Measurements from ENCODE around the gene VSTM2L. TPM values are rescaled to one million over a fixed set of nuclear protein-coding genes. Genes with fewer than 3 reads are reported as not detected.

VSTM2L gene
- polyA plus RNA-seq, 1 donor = 0.76 TPM

DNA sequence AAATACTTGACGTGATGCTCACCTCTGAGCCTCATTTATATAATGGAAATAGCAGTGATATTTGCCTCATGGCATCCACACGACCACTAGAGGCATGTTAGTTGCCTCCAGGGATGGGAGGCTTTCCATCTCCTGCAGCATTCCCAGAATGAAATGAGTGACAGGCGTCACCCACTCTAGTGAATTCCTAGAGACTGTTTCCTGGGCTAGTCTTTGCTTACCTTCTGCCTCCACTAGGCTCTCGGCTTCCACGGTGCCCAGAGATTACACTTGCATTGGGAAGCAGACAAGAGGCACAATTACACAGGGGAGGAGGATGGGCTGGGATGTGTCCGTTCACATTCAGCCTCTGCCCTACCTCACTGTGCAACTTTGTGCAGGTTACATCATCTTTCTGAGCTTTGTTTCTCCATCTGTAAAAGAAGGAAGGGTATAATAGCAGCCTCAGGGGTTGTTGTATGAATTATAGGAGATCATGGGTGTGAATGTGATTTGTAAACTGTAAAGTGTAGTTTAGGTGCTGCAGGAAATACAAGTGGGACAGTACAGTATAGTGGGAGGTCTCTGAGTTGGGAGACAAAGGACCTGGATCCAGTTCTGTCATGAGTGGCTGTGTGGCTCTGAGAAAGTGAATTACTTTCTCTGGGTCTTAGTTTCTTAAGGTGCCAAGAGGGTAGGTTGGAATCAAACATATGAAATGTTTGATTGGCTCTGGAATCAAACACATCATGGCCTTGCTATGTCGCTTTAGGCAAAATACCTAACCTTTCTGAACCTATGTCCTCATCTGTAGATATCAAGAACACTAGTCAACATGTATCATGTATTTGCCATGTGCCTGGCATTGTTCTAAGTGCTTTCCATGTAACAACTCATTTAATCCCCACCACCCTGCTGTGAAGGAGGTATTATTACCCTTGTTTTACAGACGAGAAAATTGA lies 3.6 kb upstream of the VSTM2L start:
- no peak for DNase-seq

DNA sequence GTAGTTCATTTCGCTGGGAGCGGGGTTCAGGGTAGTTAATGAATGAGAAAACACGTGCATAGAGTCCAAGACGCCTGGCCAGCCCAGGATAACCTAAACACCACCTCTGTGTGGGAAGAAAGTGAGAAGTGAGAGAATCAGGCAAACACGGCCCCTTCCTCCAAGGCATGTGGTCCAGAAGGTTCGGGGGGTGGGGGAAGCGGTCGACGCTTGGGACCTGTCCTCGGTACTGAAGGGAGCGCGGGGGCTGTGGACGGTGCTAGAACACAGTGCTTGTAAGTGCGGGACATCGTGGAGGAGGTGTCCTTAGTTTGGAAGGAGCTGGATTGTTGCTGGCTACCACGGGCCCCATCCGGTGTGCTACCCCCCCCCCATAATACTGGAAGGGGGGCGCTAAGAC lies 1.7 kb upstream of the VSTM2L start:
- no peak for DNase-seq

DNA sequence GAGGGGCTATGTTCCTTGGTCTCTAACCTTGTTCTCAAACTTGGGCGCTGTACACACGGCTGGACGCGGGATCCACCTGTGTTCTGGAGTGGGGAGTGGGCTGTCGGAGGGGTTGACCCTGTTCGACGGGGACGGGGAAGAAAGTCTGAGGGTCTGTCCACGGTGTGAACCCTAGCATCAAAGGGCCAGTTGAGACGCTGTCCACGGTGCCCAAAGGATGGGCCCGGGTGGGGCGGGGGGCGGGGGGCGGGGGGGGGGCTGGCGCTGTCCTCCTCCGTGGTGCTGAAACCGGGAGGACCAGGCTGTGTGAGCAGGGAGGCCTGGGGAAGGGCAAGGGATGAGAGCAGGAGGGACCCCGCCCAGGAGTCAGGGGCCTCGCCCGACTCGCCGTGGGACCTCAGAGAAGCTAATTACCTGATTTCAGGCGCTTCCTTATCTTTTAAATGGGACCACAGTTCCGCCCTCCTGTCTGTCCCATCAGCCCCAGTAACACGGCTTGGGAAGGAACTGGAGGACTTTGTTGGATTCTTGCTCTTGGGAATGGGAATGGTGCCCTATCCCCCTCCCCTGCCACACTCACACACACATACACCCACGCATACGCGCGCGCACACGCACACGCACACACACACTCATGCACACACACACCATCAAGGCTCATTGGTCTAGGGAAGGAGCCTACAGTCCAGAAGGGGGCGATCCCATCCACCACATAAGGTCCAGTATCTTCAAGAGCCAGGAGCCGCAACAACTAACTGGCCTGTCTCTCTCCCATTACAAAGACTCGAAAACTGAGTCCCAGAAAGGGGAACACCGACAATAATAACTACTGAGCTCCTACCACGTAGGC lies 1.0 kb upstream of the VSTM2L start:
- no peak for DNase-seq

DNA sequence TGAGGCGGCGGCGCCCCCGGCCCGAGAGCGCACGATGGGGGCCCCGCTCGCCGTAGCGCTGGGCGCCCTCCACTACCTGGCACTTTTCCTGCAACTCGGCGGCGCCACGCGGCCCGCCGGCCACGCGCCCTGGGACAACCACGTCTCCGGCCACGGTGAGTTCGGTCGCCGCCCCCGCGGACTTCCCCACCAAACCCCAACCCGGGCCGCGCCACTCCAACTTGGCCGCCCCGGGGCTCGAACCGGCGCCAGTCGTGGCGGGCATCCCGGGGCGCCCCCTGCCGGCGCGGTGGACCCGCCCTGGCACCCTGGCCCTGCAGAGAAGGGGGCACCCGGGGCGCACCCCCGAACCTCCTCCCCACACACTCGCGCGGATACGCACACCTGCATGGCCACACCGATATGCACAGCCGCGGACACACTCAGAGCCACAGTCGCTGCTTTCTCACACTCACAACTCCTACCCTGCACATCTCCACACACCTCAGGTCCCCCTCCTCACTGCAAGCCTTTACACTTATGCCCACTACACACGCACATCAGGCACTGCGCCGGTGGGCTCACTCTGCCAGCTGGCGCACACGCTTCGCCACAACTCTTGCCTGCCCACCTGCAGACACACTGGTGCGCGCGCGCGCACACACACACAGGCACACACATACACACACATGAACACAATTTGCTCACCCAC lies 535 bp downstream of the VSTM2L start:
- DNase-seq = no peak

DNA sequence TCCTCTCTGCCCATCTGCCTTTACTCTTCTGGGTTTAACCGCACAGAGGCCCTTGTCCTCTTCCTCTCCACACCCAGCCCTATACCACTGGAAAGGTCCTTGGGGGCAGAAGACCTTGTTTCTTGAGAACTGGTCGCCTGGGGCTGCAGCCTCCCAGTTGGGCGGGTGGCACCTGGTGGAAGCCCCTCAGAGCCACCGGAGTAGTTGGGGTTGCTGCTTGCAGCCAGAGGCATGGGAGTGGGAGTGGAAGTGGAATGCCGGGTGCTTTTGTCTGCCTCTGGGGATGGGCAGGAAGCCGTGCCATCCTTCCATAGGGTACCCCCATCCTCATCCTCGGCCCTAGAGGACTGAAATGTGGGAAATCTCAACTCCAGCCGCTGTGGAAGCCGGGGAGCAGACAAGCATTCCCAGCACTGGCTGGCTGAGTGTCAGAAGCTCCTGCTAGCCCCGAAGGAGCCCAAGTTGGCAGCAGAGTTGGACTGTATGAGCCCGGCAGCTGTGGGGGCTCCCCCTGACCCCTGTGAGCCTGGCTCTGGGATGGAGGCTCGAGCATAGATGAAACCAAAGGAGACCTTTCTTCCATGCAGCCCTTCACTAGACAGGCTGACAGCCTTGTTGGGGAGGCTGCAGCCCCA lies 1.2 kb downstream of the VSTM2L start:
- DNase-seq = no peak

DNA sequence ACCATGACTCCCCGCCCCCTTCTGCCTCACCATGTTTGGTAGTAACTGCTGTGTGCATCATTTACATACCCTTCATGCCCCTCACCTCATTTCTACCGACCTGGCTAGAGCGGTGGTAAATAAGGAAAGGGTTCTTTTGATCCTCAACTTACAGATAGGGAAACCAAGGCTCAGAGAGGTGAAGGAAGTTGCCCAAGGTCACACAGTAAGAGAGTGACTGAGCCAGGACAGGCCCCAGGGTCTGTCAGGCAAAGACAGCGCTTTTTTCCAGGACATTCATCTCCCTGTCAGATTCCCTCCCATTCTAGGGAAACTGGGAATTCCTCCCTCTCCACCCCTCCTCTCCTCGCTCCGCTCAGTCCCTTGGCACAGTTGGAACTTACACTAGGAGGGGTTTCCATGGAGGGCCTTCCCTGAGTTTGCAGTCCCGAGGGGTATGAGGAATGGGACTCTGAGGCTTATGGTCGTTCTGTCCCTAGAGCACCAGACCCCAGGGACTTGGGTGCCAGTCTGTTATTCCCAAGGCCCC lies 2.0 kb downstream of the VSTM2L start:
- DNase-seq = no peak

DNA sequence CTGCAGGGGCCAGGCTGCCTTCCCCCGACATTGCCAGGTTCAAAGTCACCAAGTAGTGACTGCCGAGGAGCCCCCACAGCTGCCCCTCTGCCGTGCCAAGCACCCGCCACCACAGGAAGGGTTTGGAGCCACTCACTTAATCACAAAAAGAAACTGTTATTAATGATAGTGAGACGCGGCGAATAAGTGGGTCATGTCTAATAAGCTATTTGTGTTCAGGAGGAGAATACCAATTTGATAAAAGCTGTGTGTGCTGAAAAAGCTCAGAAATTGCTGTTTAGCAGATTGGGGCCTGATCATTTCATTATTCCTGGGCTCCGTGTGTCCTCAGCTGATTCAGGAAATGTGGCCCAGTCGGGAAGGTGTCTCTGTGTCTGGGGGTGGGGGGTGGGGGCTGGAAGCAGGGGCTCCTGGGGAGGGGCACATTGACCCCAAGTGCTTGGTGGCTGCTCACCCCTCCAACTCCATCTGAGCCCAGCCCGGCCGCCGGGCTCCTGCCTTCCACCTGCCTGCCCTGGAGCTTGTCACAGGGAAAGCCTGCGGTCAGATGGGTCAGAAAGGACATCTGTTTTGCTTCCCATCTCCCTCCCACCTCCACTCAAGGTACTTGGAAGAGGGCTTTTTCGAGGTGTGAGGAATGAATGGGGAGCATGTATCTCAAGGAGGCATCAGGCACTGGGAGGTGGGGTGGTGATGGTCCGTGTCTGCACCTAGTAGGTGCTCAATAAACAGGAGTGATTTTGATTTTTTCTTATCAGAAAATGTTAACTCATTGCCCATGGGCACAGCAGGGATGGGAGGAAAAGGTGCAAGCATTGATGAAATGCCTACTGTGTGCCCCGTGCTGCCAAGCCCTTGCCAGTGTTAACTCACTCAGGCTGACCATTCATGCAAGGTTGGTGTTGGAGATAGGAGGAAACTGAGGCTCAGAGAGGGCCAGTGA lies 3.0 kb downstream of the VSTM2L start:
- no peak for DNase-seq

DNA sequence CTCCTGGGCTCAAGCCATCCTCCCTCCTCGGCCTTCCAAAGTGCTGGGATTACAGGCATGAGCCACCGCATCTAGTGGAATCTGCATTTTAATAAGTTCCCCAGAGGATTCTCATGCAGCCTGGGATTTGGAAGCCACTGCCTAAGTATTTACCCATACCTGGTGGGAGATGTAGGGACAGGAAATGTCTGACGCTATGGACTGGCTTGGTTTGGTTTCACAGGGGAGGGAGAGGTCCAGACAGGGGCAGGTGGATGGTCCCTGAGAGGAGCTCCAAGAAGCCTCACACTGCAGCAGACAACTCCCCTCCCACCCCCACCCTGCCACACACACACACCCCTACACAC lies 4.4 kb downstream of the VSTM2L start:
- no peak for DNase-seq

DNA sequence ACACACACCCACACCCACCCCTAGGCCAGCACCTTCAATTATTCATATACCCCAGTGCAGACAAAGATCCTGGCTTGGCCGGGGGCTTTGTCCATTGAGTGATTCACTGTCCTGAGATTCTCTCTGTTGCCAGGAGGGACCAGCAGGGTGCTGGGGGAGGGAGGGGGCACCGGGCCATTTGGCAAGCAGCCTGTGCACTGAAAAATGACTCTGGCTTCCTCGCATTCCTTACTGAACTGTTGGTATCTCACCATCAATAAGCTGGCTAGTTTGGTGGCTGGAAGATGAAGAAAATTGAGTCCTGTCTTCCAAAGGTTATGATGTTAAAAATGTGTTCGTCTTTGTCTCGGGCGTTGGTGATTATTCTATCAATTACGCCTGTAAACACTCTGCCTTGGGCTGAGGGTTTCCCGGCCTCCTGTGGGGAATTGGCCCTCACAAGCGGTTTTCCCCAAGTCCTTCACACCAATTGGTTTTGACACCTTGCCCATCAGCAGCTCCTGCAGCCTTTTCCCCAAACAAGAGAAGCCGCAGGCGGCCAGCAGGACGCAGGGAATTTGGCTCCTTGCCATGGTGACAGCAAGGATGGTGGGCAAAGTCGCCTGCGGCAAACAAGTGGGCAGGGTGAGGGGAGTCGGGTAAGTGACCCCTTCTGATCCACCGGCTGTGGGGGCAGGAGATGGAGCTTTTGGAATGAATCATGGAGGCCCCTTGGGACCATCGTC lies 4.9 kb downstream of the VSTM2L start:
- DNase-seq = no peak

DNA sequence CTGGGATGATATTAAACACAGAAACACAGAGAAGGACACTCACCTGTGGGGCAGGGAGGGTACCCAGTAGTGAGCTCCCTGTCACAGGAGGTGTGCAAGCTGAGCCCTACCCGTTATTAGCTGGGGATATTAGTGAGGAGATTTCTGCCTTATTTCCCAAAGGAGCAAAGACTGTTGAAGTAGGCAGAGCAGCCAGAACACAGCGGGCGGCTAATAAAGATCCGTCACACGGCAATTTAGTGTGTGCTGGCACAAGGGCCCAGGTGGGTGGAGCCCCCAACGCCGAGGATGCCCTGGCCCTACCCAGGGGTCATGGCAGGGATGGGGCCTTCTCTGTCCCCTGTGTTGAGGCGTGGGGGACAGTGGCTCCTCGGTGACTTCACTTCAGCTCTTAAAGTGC lies 8.3 kb downstream of the VSTM2L start:
- DNase-seq = no peak

DNA sequence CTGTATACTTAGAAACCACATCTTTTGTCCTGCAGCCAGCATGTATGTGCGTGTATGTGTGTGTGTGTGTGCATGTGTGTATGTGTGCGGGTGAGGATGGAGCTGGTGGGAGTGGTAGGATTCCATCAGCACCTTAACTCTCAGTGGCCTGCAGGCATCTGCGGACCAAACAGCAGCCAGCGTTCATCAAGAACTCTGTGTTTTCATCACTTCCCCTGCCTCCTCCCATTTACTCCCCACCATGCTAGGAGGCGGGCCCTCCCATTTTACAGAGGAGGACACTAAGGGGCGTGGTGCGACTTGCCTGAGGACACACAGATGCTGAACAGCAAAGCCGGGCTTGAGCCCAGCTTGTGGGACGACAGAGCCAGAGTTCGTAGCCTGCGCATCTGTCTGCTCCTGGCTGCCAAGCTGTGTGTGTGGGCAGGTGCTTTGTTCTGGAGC lies 8.9 kb downstream of the VSTM2L start:
- DNase-seq = no peak

DNA sequence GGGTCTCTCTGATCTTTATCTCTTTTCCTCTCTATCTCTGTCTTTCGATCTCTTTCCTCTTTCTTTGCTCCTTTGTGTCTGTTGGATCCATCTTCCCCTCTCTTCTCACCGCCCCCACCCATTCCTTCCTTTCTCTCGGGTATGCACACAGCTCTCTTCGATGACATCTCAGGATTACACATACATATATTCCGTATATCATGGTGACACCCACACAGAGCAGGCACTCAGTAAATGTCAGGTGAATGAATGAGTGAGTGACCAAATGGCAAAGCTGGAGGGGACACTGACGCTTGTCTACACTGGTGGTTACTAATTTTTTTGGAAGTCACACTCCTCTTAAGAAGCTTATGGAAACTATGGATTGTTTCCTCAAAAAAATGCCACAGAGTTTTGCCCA lies 9.9 kb downstream of the VSTM2L start:
- DNase-seq = no peak

DNA sequence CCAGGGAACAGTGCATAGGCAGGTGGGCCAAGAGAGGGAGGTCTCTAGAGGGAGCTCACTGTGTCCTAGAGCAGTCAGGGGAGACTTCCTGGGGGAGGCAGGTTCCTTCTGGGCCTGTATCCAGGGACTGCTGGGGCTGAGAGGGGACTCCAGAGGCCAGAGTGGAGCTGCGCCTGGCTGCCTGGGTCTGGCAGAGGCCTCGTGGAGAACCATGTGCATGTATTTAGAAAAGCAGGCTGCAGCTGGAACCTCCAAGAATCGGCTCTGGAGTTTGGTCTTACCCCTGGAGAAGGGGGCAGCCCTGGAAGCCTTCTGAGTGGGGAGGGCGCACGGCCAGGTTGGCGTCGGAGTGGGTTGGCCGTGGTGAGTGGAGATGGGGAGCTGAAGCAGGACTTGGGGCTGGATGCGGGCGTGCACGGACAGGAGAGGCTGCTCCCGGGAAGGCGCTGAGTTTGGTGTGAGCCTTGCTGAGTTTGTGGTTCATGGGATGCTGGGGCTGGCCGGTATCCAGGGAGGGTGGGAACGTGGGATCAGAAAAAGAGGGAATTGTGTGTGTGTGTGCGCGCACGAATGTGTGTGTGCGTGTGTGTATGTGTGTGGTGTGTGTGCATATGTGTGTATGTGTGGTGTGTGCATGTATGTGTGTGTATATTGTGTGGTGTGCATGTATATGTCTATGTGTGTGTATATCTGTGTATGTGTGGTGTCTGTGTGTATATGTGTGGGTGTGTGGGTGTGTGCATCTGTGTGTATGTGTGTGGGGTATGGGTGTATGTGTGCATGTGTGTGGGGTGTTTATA lies 10.8 kb downstream of the VSTM2L start:
- DNase-seq = no peak

DNA sequence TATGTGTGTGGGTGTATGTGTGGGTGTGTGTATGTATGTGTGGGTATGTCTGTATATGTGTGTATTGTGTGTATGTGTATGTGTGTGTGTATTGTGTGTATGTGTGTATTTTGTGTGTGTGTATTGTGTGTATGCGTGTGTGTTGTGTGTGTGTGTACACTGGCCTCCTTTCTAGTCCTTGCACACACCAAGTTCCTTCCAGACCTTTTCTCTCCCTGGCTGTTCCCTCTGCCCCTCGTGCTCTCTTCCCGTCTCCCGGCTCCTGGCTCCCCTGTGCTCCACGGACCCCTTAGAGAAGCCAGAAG lies 11.4 kb downstream of the VSTM2L start:
- DNase-seq = no peak

DNA sequence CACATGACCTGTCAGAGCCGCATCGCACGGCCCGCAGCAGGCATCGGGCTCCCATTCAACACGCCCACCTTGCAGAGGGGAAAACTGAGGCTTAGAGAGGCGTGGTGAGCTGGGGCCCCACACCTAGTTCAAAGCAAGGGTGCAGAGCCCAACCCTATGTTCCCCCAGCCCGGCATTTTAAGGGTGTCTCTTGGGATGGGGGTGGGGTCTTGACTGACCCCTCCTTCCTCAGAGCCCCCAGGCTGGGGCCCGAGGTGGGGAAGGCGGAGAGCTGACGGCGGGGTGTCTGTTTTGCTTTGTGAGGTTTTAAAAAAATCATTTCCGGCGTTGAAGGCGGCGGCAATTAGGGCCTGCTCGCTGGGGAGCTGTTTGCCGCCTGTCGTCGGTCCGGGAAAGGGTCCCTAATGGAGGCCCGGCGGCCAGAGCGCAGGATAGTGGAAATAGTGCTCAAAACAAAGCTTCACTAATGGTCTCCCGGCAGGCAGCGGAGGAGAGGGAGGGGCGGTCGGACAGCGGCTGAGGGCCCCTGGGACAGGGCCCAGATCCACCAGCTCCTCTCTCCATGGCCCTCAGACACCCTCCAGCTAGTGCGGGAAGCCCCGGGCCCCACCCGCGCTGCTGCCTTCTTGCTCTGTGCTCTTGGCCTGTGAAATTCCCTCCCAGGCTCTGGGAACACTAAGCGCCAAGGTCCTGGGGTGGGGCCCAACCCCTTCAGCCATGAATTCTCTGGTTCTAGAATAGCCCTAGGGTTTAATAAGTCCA lies 11.9 kb downstream of the VSTM2L start:
- DNase-seq = no peak

DNA sequence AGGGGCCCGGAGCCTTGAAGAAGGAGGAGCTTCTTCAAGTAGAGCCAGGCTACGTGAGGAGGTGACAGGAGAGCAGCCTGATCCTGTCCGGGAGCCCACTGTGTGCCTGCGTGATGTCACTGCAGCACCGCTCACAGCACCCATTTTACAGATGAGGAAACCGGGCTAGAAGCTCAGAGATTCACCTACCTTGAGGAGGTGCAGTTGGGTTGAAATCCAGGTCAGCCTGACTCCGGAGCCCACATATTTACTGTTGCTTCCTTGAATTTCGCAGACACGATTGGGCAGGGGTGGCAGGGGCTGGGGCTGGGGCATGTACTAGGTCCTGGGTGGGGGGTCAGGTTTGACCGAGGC lies 12.5 kb downstream of the VSTM2L start:
- DNase-seq = no peak

DNA sequence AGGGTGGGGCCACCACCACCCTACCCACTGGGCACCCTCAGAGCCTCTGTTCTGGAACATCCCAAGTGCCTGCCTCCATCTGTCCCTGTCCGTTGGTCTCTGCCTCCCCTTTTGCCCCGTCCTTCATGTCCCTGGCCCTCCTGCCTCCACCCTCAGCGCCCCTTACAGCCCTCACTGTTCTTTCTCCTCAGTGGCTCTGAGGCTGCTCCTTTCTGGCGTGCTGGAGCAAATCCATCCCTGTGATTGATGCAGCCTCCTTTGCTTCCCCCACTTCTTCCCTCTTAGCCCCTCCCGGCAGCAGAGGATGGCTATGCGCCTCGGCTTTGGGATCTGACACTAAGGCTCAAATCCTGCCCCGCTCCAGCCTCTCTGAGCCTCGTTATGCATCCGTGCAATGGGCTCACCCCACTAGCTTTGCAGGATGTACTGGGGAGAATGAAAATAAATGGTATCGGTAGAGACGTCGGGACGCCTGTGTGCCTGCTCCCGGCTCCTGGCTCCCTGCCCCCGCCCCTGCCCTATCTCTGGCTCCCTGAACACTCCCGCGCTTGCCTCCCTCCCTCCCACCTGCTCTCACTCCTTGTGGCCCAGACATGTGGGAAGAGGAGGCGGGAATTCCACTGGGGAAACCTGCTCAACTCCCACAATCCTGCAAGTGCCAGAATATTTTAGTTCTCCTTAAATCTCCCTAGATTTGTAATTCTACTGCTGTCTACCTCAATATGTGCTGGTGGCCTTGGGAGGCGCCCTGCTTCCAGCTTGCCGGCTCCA lies 13.1 kb downstream of the VSTM2L start:
- no peak for DNase-seq

DNA sequence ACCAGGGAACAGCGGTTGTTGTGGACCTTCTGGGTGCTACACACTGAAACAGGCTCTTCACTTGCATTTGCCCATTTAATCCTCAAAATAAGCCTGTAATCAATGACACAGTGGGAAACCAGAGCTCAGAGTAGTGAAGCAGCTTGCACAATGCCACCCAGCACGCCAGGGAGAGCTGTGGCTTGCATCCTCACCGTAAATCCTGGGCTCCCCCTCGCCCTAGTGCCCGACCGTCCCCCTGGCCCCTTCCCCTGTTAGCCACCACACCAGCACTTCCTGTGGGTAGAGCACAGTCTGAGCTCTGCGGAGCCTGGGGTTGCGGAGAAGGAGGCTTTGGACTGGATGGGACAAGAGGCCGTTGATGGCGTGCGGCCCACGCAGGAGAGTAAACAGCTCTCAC lies 14.5 kb downstream of the VSTM2L start:
- no peak for DNase-seq

Measured in left kidney (tissue), 2 donors.